ENCODE measurements around the gene SLC26A1. TPM values are rescaled to one million over a fixed set of nuclear protein-coding genes. Genes with fewer than 3 reads are reported as not detected.

The SLC26A1 gene
- polyA plus RNA-seq, 1 donor from 2014 or later = 0.12 TPM

GRCh38 chr4:1023895-1024740, 30.9 kb upstream of the SLC26A1 start:
- Histone ChIP-seq H3K27ac (ENCODE audit: low read length) (no peak overlapping the region), H3K79me2 (replicated peaks; ENCODE audit: insufficient read depth, low read length) (peaks cover 2% of the 10 kb centered on the region), H3K4me2 (ENCODE audit: low read length) (no peak overlapping the region), H2AFZ (ENCODE audit: low read depth, low read length) (no peak overlapping the region), H3K9me3 (ENCODE audit: low read length) (no peaks in the 10 kb centered on the region), H3K9ac (ENCODE audit: low read length) (no peak overlapping the region), H3K27me3 (ENCODE audit: insufficient read depth, low read depth, low read length) (no peaks in the 10 kb centered on the region), H3K9me2 (ENCODE audit: insufficient read depth, low read length) (no peaks in the 10 kb centered on the region), H4K20me1 (ENCODE audit: insufficient read depth) (no peaks in the 10 kb centered on the region), H3K36me3 (ENCODE audit: insufficient read depth, low read length) (no peaks in the 10 kb centered on the region), H3F3A (ENCODE audit: insufficient read depth, low read length, poor library complexity, severe bottlenecking) (no peaks in the 10 kb centered on the region), H3K4me3 (ENCODE audit: low read length) (no peak overlapping the region)
- no peak for TF ChIP-seq EP300 (conservative IDR thresholded peaks at IDR 0.05; ENCODE audit: poor library complexity, severe bottlenecking)
- no peak for TF ChIP-seq TAF1 (IDR thresholded peaks at IDR 0.05; ENCODE audit: low read depth)
- TF ChIP-seq REST (IDR thresholded peaks at IDR 0.05; ENCODE audit: borderline replicate concordance) = no peak
- TF ChIP-seq SMC3 (conservative IDR thresholded peaks at IDR 0.05; ENCODE audit: poor library complexity) = no peak
- TF ChIP-seq POLR2AphosphoS5 (IDR thresholded peaks at IDR 0.05) = no peak

DNA sequence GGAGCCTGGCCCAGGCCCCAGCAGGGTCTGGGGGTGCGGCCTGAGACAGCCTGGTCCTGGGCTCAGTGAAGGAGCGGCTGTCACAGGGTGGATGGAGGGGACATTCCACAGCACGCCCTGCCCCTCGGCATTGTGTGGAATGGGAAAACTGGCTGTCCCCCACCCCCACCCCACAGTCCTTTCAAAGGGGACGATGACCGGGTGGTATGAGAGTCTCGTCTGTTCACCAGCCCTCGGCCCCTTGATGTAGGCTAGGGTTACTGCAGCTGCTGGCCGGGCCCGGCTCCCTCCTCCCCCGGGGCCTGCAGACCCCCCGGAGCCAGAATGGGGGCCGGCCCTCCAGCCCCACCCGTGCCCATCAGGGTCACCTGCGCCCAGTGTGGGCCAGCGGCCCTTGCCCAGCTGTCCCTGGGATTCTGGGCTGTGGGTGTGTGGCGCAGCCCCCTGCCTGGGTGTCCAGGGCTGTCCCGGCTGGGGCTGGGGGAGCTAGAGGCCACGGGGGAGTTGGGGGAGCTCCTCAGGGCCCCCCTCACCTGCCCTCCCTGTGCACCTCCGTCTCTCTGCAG, 30.0 kb upstream of the SLC26A1 start:
- Histone ChIP-seq H3K9me3 (ENCODE audit: low read length) (no peaks in the 10 kb centered on the region), H3K9me2 (ENCODE audit: insufficient read depth, low read length) (no peaks in the 10 kb centered on the region), H3K4me3 (ENCODE audit: low read length) (no peak overlapping the region), H3F3A (ENCODE audit: insufficient read depth, low read length, poor library complexity, severe bottlenecking) (no peaks in the 10 kb centered on the region), H4K20me1 (ENCODE audit: insufficient read depth) (no peaks in the 10 kb centered on the region), H3K27ac (ENCODE audit: low read length) (no peak overlapping the region), H3K9ac (ENCODE audit: low read length) (no peak overlapping the region), H2AFZ (ENCODE audit: low read depth, low read length) (no peak overlapping the region), H3K36me3 (ENCODE audit: insufficient read depth, low read length) (no peaks in the 10 kb centered on the region), H3K4me2 (ENCODE audit: low read length) (no peak overlapping the region), H3K79me2 (replicated peaks; ENCODE audit: insufficient read depth, low read length) (peaks cover 4% of the 10 kb centered on the region), H3K27me3 (ENCODE audit: insufficient read depth, low read depth, low read length) (no peaks in the 10 kb centered on the region)
- TF ChIP-seq, protein P1, sequence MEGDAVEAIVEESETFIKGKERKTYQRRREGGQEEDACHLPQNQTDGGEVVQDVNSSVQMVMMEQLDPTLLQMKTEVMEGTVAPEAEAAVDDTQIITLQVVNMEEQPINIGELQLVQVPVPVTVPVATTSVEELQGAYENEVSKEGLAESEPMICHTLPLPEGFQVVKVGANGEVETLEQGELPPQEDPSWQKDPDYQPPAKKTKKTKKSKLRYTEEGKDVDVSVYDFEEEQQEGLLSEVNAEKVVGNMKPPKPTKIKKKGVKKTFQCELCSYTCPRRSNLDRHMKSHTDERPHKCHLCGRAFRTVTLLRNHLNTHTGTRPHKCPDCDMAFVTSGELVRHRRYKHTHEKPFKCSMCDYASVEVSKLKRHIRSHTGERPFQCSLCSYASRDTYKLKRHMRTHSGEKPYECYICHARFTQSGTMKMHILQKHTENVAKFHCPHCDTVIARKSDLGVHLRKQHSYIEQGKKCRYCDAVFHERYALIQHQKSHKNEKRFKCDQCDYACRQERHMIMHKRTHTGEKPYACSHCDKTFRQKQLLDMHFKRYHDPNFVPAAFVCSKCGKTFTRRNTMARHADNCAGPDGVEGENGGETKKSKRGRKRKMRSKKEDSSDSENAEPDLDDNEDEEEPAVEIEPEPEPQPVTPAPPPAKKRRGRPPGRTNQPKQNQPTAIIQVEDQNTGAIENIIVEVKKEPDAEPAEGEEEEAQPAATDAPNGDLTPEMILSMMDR (IDR thresholded peaks at IDR 0.05; ENCODE audit: poor library complexity, severe bottlenecking) = no peak
- TF ChIP-seq POLR2AphosphoS5 (IDR thresholded peaks at IDR 0.05) (no peak), EP300 (conservative IDR thresholded peaks at IDR 0.05; ENCODE audit: poor library complexity, severe bottlenecking) (no peak), MXI1 (conservative IDR thresholded peaks at IDR 0.05; ENCODE audit: poor library complexity, severe bottlenecking) (no peak), RAD21 (conservative IDR thresholded peaks at IDR 0.05) (no peak), EZH2 (IDR thresholded peaks at IDR 0.05; ENCODE audit: borderline replicate concordance, insufficient read depth, low read length, poor library complexity, severe bottlenecking) (no peak), SMC3 (conservative IDR thresholded peaks at IDR 0.05; ENCODE audit: poor library complexity) (no peak), TAF1 (IDR thresholded peaks at IDR 0.05; ENCODE audit: low read depth) (no peak), REST (IDR thresholded peaks at IDR 0.05; ENCODE audit: borderline replicate concordance) (no peak)

Data from neural cell (in vitro differentiated cells).